ENCODE measurements around the gene DYSF. TPM values are rescaled to one million over a fixed set of nuclear protein-coding genes. Genes with fewer than 3 reads are reported as not detected.

DYSF gene
- polyA plus RNA-seq, 1 of the 3 experiments (the other 2 are of a cell fraction) = 0.10 TPM

DNA sequence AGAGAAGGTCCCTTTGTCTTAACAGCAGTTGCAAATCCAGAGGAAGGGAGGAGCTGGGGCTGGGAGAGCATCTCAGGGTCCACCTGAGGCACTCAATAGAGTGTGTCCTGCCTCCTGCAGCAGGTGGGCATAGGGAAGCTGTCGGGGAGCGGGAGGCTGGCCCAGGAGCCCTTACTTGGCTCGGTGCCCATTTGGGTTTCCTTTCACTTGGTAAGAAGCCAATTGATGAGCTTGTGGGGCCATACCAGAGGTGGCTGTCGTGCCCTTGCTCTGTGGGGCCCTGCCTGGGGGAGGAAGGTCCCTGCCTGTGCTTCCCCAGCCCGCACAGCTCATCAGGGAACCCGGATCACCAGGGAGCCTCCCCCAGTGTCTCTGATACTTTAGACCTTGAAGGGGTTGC, 229.7 kb downstream of the DYSF start:
- no peaks in the 10 kb centered on the region for H3K79me2 ChIP-seq (ENCODE audit: insufficient read depth)
- no peak for TF ChIP-seq CHD2 (IDR thresholded peaks at IDR 0.05; ENCODE audit: low read length, partially characterized antibody)
- TF ChIP-seq, protein P1, sequence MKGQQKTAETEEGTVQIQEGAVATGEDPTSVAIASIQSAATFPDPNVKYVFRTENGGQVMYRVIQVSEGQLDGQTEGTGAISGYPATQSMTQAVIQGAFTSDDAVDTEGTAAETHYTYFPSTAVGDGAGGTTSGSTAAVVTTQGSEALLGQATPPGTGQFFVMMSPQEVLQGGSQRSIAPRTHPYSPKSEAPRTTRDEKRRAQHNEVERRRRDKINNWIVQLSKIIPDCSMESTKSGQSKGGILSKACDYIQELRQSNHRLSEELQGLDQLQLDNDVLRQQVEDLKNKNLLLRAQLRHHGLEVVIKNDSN (IDR thresholded peaks at IDR 0.05; ENCODE audit: borderline replicate concordance, low read depth) = no peak
- no peak for TF ChIP-seq FOXJ3 (CRISPR knock-in tag; IDR thresholded peaks at IDR 0.05)
- TF ChIP-seq TCF12 (IDR thresholded peaks at IDR 0.05) = no peak
- no peak for TF ChIP-seq RAD21 (IDR thresholded peaks at IDR 0.05; ENCODE audit: low read length)
- TF ChIP-seq, protein P2, sequence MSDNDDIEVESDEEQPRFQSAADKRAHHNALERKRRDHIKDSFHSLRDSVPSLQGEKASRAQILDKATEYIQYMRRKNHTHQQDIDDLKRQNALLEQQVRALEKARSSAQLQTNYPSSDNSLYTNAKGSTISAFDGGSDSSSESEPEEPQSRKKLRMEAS (IDR thresholded peaks at IDR 0.05; ENCODE audit: low read depth) = no peak
- no peak for TF ChIP-seq RCOR1 (IDR thresholded peaks at IDR 0.05; ENCODE audit: low read length)
- no peak for TF ChIP-seq RXRA (IDR thresholded peaks at IDR 0.05; ENCODE audit: borderline replicate concordance, low read depth)
- no peak for TF ChIP-seq FOXM1 (IDR thresholded peaks at IDR 0.05; ENCODE audit: low read depth)
- TF ChIP-seq YY1 (IDR thresholded peaks at IDR 0.05; ENCODE audit: low read depth) = no peak
- TF ChIP-seq, protein P3, sequence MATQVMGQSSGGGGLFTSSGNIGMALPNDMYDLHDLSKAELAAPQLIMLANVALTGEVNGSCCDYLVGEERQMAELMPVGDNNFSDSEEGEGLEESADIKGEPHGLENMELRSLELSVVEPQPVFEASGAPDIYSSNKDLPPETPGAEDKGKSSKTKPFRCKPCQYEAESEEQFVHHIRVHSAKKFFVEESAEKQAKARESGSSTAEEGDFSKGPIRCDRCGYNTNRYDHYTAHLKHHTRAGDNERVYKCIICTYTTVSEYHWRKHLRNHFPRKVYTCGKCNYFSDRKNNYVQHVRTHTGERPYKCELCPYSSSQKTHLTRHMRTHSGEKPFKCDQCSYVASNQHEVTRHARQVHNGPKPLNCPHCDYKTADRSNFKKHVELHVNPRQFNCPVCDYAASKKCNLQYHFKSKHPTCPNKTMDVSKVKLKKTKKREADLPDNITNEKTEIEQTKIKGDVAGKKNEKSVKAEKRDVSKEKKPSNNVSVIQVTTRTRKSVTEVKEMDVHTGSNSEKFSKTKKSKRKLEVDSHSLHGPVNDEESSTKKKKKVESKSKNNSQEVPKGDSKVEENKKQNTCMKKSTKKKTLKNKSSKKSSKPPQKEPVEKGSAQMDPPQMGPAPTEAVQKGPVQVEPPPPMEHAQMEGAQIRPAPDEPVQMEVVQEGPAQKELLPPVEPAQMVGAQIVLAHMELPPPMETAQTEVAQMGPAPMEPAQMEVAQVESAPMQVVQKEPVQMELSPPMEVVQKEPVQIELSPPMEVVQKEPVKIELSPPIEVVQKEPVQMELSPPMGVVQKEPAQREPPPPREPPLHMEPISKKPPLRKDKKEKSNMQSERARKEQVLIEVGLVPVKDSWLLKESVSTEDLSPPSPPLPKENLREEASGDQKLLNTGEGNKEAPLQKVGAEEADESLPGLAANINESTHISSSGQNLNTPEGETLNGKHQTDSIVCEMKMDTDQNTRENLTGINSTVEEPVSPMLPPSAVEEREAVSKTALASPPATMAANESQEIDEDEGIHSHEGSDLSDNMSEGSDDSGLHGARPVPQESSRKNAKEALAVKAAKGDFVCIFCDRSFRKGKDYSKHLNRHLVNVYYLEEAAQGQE (IDR thresholded peaks at IDR 0.05; ENCODE audit: low read depth, low read length) = no peak
- H3F3A ChIP-seq (replicated peaks; ENCODE audit: insufficient read depth) = no peaks in the 10 kb centered on the region
- H3K9ac ChIP-seq = no peak overlapping the region
- H3K27me3 ChIP-seq (ENCODE audit: insufficient read depth) = no peaks in the 10 kb centered on the region
- DNase-seq = no peak
- no peaks in the 10 kb centered on the region for H4K20me1 ChIP-seq (ENCODE audit: insufficient read depth)
- H3K36me3 ChIP-seq (replicated peaks in 1 of 2; ENCODE audit: control insufficient read depth in 1 of 2, insufficient read depth in 2 of 2, low read length in 1 of 2) = no peaks in the 10 kb centered on the region
- ChIA-PET CTCF (interaction anchor here (1.0 kb wide), 1 partner anchor 468 kb away, joined by 3 read pairs; no protein-coding TSS in a partner anchor), POLR2A (no interaction called here)
- WGBS (ENCODE audit: low lambda C conversion rate) = 33% methylated on average over 1 of the region's 6 CpGs
- H3K9me2 ChIP-seq = no peaks in the 10 kb centered on the region
- no peak overlapping the region for H3K4me2 ChIP-seq
- H3K27ac ChIP-seq (ENCODE audit: low read depth in 2 of 2, low read length in 1 of 2) = no peak overlapping the region
- no peak overlapping the region for H3K4me3 ChIP-seq (ENCODE audit: low read depth in 2 of 2, low read length in 1 of 2)
- no peaks in the 10 kb centered on the region for H3K9me3 ChIP-seq
- no peak overlapping the region for H2AFZ ChIP-seq (ENCODE audit: low read depth)
- H3K4me1 ChIP-seq (ENCODE audit: control insufficient read depth in 1 of 2, insufficient read depth in 2 of 2, low read depth in 1 of 2, low read length in 1 of 2) = peaks cover 0 to 4% of the 10 kb centered on the region in 2 experiments; a peak in 1 of 4 replicates

DNA sequence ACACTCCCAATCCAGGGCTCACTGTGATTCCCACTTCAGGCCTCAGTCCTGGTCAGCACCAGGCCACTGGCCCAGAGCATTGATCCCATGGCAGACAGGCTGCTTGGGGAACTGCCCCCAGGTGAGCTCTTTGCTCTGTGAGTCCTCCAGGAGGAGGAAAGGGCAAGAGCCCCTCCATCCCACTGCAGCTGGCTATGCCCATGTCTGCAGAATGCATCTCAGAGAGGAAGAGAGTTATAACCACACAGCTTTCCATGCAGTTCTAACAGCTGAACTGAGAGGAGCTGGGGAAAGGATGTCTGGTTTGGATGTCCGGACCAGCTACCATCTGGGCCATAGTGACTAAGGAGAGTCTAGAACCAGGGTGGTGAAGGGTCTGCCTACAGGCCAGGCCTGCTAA, 230.3 kb downstream of the DYSF start:
- ChIA-PET POLR2A (no interaction called here), CTCF (interaction anchor here (1.0 kb wide), 1 partner anchor 14 kb away, joined by 3 read pairs; no protein-coding TSS in a partner anchor)
- Histone ChIP-seq H3K27me3 (ENCODE audit: insufficient read depth) (no peaks in the 10 kb centered on the region; the same call in 1 of the 2 replicates), H3K27ac (ENCODE audit: low read depth in 2 of 2, low read length in 1 of 2) (no peak overlapping the region), H4K20me1 (ENCODE audit: insufficient read depth) (no peaks in the 10 kb centered on the region), H3K36me3 (replicated peaks in 1 of 2; ENCODE audit: control insufficient read depth in 1 of 2, insufficient read depth in 2 of 2, low read length in 1 of 2) (no peaks in the 10 kb centered on the region), H3K4me1 (ENCODE audit: control insufficient read depth in 1 of 2, insufficient read depth in 2 of 2, low read depth in 1 of 2, low read length in 1 of 2) (peaks cover 0 to 4% of the 10 kb centered on the region in 2 experiments; a peak in 1 of 4 replicates), H3K79me2 (ENCODE audit: insufficient read depth) (no peaks in the 10 kb centered on the region), H2AFZ (ENCODE audit: low read depth) (no peak overlapping the region), H3K9me2 (no peaks in the 10 kb centered on the region), H3F3A (replicated peaks; ENCODE audit: insufficient read depth) (no peaks in the 10 kb centered on the region), H3K9ac (no peak overlapping the region), H3K4me3 (ENCODE audit: low read depth in 2 of 2, low read length in 1 of 2) (no peak overlapping the region), H3K4me2 (no peak overlapping the region), H3K9me3 (no peaks in the 10 kb centered on the region)
- DNase-seq = no peak
- 45% methylated on average over 1 of the region's 1 CpG for WGBS (ENCODE audit: low lambda C conversion rate)
- TF ChIP-seq, protein P4, sequence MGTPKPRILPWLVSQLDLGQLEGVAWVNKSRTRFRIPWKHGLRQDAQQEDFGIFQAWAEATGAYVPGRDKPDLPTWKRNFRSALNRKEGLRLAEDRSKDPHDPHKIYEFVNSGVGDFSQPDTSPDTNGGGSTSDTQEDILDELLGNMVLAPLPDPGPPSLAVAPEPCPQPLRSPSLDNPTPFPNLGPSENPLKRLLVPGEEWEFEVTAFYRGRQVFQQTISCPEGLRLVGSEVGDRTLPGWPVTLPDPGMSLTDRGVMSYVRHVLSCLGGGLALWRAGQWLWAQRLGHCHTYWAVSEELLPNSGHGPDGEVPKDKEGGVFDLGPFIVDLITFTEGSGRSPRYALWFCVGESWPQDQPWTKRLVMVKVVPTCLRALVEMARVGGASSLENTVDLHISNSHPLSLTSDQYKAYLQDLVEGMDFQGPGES (IDR thresholded peaks at IDR 0.05; ENCODE audit: low read depth, low read length) = no peak
- TF ChIP-seq, protein P5, sequence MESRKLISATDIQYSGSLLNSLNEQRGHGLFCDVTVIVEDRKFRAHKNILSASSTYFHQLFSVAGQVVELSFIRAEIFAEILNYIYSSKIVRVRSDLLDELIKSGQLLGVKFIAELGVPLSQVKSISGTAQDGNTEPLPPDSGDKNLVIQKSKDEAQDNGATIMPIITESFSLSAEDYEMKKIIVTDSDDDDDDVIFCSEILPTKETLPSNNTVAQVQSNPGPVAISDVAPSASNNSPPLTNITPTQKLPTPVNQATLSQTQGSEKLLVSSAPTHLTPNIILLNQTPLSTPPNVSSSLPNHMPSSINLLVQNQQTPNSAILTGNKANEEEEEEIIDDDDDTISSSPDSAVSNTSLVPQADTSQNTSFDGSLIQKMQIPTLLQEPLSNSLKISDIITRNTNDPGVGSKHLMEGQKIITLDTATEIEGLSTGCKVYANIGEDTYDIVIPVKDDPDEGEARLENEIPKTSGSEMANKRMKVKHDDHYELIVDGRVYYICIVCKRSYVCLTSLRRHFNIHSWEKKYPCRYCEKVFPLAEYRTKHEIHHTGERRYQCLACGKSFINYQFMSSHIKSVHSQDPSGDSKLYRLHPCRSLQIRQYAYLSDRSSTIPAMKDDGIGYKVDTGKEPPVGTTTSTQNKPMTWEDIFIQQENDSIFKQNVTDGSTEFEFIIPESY (IDR thresholded peaks at IDR 0.05; ENCODE audit: borderline replicate concordance, low read depth) = no peak
- no peak for TF ChIP-seq RCOR1 (IDR thresholded peaks at IDR 0.05; ENCODE audit: low read length)
- no peak for TF ChIP-seq SIN3A (IDR thresholded peaks at IDR 0.05; ENCODE audit: borderline replicate concordance, low read depth, low read length)
- TF ChIP-seq, protein P2 (IDR thresholded peaks at IDR 0.05; ENCODE audit: low read depth) = no peak
- no peak for TF ChIP-seq NFIC (IDR thresholded peaks at IDR 0.05; ENCODE audit: borderline replicate concordance)
- no peak for TF ChIP-seq MEF2A (IDR thresholded peaks at IDR 0.05; ENCODE audit: borderline replicate concordance, low read depth)
- no peak for TF ChIP-seq RAD21 (IDR thresholded peaks at IDR 0.05; ENCODE audit: low read length)
- TF ChIP-seq CHD2 (IDR thresholded peaks at IDR 0.05; ENCODE audit: low read length, partially characterized antibody) = no peak
- TF ChIP-seq EP300 (IDR thresholded peaks at IDR 0.05; ENCODE audit: borderline replicate concordance in 1 of 2, low read depth in 1 of 2, low read length in 1 of 2) = no peak
- TF ChIP-seq SMC3 (IDR thresholded peaks at IDR 0.05; ENCODE audit: low read depth, low read length) = no peak
- TF ChIP-seq TEAD4 (IDR thresholded peaks at IDR 0.05; ENCODE audit: borderline replicate concordance, insufficient read depth) = no peak
- TF ChIP-seq FOXJ3 (CRISPR knock-in tag; IDR thresholded peaks at IDR 0.05) = no peak
- no peak for TF ChIP-seq JUND (IDR thresholded peaks at IDR 0.05)
- no peak for TF ChIP-seq ELF1 (IDR thresholded peaks at IDR 0.05)
